ENCODE data around the gene SSU72. TPM values are rescaled to one million over a fixed set of nuclear protein-coding genes. Genes with fewer than 3 reads are reported as not detected.

SSU72 gene
- total RNA-seq, 1 experiment from 2014 or later, result 96.2 TPM

DNA sequence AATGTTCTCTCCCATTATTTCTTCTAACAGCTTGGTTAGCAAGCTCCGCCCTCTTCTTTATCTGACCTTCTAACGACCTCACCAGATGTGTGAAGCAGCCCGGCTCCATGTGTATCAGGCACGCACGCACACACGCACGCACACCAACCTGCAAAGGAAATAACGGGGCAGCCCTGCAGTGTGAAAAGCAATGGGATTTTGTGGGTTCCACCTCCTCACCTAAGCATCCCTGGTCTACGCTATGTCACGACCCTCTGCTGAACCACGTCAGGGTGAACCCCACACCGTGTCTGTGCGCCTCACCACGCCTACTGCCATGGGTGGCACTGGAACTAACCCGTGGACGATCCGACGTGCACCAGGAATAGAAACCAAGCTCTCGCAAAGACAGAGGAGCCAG is 10.4 kb downstream of the SSU72 start:
- intact Hi-C loops (cut with micrococcal nuclease; ENCODE audit: unreplicated experiment), result no loop called here
- no peak for DNase-seq
- BruUV-seq (replicated peaks), result no TSS peak
- H3K36me3 Mint-ChIP-seq (ENCODE audit: insufficient read depth, unreplicated experiment), result peaks cover 64% of the 10 kb centered on the region
- H3K4me3 Mint-ChIP-seq (ENCODE audit: unreplicated experiment), result no peak overlapping the region
- POLR2A ChIA-PET, result no interaction called here
- CTCF ChIA-PET, result no interaction called here
- H3K36me3 ChIP-seq (ENCODE audit: control insufficient read depth, insufficient read depth, low read length), result no peaks in the 10 kb centered on the region
- no peaks in the 10 kb centered on the region for H3K4me1 Mint-ChIP-seq (ENCODE audit: low read depth, unreplicated experiment)
- H3K4me1 ChIP-seq, result no peaks in the 10 kb centered on the region
- TF ChIP-seq CTCF (IDR thresholded peaks at IDR 0.05; ENCODE audit: insufficient read depth in 1 of 2, low read depth in 1 of 2, low read length in 1 of 2, severe bottlenecking in 1 of 2, unreplicated experiment in 1 of 2), result no peak
- H3K9me3 Mint-ChIP-seq (ENCODE audit: unreplicated experiment), result no peaks in the 10 kb centered on the region
- H3K9me3 ChIP-seq, result no peaks in the 10 kb centered on the region
- no peak overlapping the region for H3K4me3 ChIP-seq (ENCODE audit: low read depth, low read length)
- no peaks in the 10 kb centered on the region for H3K27me3 ChIP-seq (replicated peaks; ENCODE audit: control insufficient read depth, insufficient read depth, low read length)
- no peaks in the 10 kb centered on the region for H3K27me3 Mint-ChIP-seq (ENCODE audit: insufficient read depth, unreplicated experiment)
- no peak overlapping the region for H3K27ac Mint-ChIP-seq (ENCODE audit: unreplicated experiment)

- Mint-ChIP-seq H3K4me3 (ENCODE audit: unreplicated experiment) (no peak overlapping the region), H3K9me3 (ENCODE audit: unreplicated experiment) (no peaks in the 10 kb centered on the region), H3K27me3 (ENCODE audit: insufficient read depth, unreplicated experiment) (no peaks in the 10 kb centered on the region), H3K27ac (ENCODE audit: unreplicated experiment) (no peak overlapping the region), H3K36me3 (ENCODE audit: insufficient read depth, unreplicated experiment) (peaks cover 70% of the 10 kb centered on the region), H3K4me1 (ENCODE audit: low read depth, unreplicated experiment) (no peaks in the 10 kb centered on the region)
- no TSS peak for BruUV-seq (replicated peaks)
- Histone ChIP-seq H3K27me3 (replicated peaks; ENCODE audit: control insufficient read depth, insufficient read depth, low read length) (no peaks in the 10 kb centered on the region), H3K36me3 (ENCODE audit: control insufficient read depth, insufficient read depth, low read length) (no peaks in the 10 kb centered on the region), H3K4me1 (no peaks in the 10 kb centered on the region), H3K4me3 (ENCODE audit: low read depth, low read length) (no peak overlapping the region), H3K9me3 (no peaks in the 10 kb centered on the region)
- no peak for TF ChIP-seq CTCF (IDR thresholded peaks at IDR 0.05; ENCODE audit: insufficient read depth in 1 of 2, low read depth in 1 of 2, low read length in 1 of 2, severe bottlenecking in 1 of 2, unreplicated experiment in 1 of 2)
- no peak for DNase-seq
- ChIA-PET POLR2A (no interaction called here), CTCF (no interaction called here)
- intact Hi-C loops (cut with micrococcal nuclease; ENCODE audit: unreplicated experiment), result no loop called here
These were observed 11.0 kb downstream of the SSU72 start for GRCh38 chr1:1563688-1564087.

DNA sequence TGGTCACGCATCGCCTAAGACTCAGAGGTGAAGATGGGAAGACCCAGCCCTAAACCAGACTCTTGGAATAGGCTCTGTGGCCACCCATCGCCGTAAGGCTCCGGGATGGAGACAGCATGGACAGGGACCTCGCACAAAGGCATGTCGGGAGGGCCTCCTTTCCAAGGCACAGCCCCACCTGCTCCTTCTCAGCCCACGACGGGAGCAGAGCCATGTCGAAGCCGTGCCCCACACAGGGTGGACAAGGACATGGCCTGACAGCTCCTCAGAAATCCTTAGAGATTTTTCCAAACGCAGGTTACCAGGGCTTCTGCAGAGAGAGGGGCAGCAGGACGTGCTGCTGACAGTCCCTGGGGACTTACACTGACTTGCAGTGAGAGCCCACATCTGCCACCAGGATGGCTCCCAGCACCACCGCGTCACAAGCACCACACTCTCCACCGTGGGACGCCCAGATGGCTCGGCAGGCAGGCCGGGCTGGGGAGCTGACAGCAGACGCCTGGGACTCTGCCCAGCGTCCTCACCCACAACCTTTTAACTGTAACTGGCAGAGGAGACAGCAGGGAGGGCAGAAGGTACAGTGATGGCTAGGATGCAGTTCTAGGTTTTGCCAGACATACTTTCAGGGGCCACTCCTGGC is 12.0 kb downstream of the SSU72 start:
- H3K36me3 Mint-ChIP-seq (ENCODE audit: insufficient read depth, unreplicated experiment), result peaks cover 68% of the 10 kb centered on the region
- Histone ChIP-seq H3K9me3 (no peaks in the 10 kb centered on the region), H3K4me3 (ENCODE audit: low read depth, low read length) (no peak overlapping the region), H3K36me3 (ENCODE audit: control insufficient read depth, insufficient read depth, low read length) (no peaks in the 10 kb centered on the region), H3K27me3 (replicated peaks; ENCODE audit: control insufficient read depth, insufficient read depth, low read length) (no peaks in the 10 kb centered on the region), H3K4me1 (no peaks in the 10 kb centered on the region)
- CTCF ChIA-PET, result no interaction called here
- intact Hi-C loops (cut with micrococcal nuclease; ENCODE audit: unreplicated experiment), result no loop called here
- POLR2A ChIA-PET, result no interaction called here
- H3K4me3 Mint-ChIP-seq (ENCODE audit: unreplicated experiment), result no peak overlapping the region
- no peaks in the 10 kb centered on the region for H3K9me3 Mint-ChIP-seq (ENCODE audit: unreplicated experiment)
- no peak for DNase-seq
- no peak for TF ChIP-seq CTCF (IDR thresholded peaks at IDR 0.05; ENCODE audit: insufficient read depth in 1 of 2, low read depth in 1 of 2, low read length in 1 of 2, severe bottlenecking in 1 of 2, unreplicated experiment in 1 of 2)
- BruUV-seq (replicated peaks), result no TSS peak
- H3K27me3 Mint-ChIP-seq (ENCODE audit: insufficient read depth, unreplicated experiment), result no peaks in the 10 kb centered on the region
- H3K4me1 Mint-ChIP-seq (ENCODE audit: low read depth, unreplicated experiment), result no peaks in the 10 kb centered on the region
- H3K27ac Mint-ChIP-seq (ENCODE audit: unreplicated experiment), result no peak overlapping the region

Data from Caco-2 (cell line).